Glutamatergic neuron (in vitro differentiated cells): ENCODE measurements around the gene ABHD1. TPM values are rescaled to one million over a fixed set of nuclear protein-coding genes. Genes with fewer than 3 reads are reported as not detected.

Source experiments
- DNase-seq: peaks from one replicate; pipeline ENCODE4 v3.0.0; 2022
- H3K27ac Mint-ChIP-seq: one replicate; pipeline ENCODE4 v1.8.0; 2020; ENCODE audit warnings: mild to moderate bottlenecking, mixed read lengths, inconsistent platforms; ENCODE audit not compliant: unreplicated experiment
- H3K27me3 Mint-ChIP-seq: one replicate; pipeline ENCODE4 v1.8.0; 2020; ENCODE audit warnings: mild to moderate bottlenecking, moderate library complexity, mixed read lengths, inconsistent platforms; ENCODE audit not compliant: unreplicated experiment
- H3K36me3 Mint-ChIP-seq: one replicate; pipeline ENCODE4 v1.8.0; 2020; ENCODE audit warnings: mild to moderate bottlenecking, mixed read lengths, inconsistent platforms; ENCODE audit not compliant: unreplicated experiment
- H3K4me1 Mint-ChIP-seq: one replicate; pipeline ENCODE4 v1.8.0; 2020; ENCODE audit warnings: mild to moderate bottlenecking, low read depth, mixed read lengths, inconsistent platforms; ENCODE audit not compliant: unreplicated experiment
- H3K4me3 Mint-ChIP-seq: one replicate; pipeline ENCODE4 v1.8.0; 2020; ENCODE audit warnings: mild to moderate bottlenecking, mixed read lengths, inconsistent platforms; ENCODE audit not compliant: unreplicated experiment
- H3K9me3 Mint-ChIP-seq: one replicate; pipeline ENCODE4 v1.8.0; 2020; ENCODE audit warnings: mild to moderate bottlenecking, moderate library complexity, mixed read lengths, inconsistent platforms; ENCODE audit not compliant: unreplicated experiment
- total RNA-seq: library from RNA; stranded (reverse); fragmentation: NEBNext Ultra II Directional; extraction: Animal tissue kit (Norgen Biotek cat#: 25700); gene quantifications from one replicate; pipeline ENCODE4 v1.2.1, GENCODE V29; 2021; ENCODE audit not compliant: unreplicated experiment
- TF ChIP-seq, protein P1 (sequence below): fragments of 200-600 bp; sonication (generic); IDR thresholded peaks from one replicate; pipeline ENCODE4 v1.5.0; 2021; ENCODE audit not compliant: partially characterized antibody, unreplicated experiment

The ABHD1 gene
- total RNA-seq, 1 donor from 2014 or later, result not detected

GRCh38 chr2:27092696-27093429 is 30.8 kb upstream of the ABHD1 start:
- Mint-ChIP-seq H3K4me1 (peaks cover 4% of the 10 kb centered on the region), H3K4me3 (no peak overlapping the region), H3K9me3 (peaks cover 2% of the 10 kb centered on the region), H3K36me3 (no peaks in the 10 kb centered on the region), H3K27me3 (peaks cover 3% of the 10 kb centered on the region), H3K27ac (no peak overlapping the region)
- TF ChIP-seq, protein P1, sequence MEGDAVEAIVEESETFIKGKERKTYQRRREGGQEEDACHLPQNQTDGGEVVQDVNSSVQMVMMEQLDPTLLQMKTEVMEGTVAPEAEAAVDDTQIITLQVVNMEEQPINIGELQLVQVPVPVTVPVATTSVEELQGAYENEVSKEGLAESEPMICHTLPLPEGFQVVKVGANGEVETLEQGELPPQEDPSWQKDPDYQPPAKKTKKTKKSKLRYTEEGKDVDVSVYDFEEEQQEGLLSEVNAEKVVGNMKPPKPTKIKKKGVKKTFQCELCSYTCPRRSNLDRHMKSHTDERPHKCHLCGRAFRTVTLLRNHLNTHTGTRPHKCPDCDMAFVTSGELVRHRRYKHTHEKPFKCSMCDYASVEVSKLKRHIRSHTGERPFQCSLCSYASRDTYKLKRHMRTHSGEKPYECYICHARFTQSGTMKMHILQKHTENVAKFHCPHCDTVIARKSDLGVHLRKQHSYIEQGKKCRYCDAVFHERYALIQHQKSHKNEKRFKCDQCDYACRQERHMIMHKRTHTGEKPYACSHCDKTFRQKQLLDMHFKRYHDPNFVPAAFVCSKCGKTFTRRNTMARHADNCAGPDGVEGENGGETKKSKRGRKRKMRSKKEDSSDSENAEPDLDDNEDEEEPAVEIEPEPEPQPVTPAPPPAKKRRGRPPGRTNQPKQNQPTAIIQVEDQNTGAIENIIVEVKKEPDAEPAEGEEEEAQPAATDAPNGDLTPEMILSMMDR, result no peak
- no peak for DNase-seq

DNA sequence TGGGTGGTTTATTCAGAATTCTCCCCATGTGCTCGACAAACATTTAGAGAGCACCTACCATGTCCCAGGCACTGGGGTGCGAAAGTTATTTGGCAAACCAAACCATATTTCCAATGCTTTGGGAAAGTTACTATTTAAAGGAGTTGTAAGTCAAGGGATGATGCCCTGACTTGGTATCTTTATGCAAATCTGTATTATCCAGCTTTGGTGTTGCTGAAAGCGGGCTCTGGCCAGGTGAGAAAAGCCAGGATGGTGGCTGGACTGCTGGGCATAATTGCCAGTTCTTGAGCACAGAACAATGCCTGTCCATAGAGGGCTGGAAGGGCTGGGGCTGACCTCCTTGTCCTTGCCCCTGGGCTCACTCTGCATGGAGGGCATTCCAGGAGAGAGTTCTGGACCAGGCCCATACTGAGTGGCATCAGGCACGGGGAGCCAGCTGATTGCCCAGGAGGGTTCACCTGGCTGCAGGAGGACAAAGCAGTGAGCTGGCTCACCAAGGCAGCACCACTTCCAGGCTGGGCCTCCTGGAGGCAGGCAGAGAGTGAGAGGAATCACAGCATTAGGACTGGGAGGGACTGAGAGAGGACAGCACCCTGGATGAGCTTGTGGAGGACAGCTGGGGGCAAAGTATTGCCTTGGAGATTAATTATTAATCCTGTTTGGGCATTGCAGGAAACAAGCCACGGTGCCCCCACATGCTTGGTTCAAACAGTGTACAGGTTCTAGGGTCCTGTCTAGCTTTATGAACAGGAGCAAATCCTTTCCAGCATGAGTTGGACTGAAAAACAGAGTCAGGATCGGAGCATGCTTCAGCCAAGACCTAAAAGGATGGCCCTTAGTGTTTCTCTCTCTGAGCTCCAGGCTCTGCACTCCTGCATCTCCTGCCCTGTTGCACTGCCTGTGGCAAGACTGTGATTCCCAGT is 29.9 kb upstream of the ABHD1 start:
- peaks cover 4% of the 10 kb centered on the region for H3K4me1 Mint-ChIP-seq
- no peak for DNase-seq
- H3K9me3 Mint-ChIP-seq, result peaks cover 2% of the 10 kb centered on the region
- H3K27ac Mint-ChIP-seq, result no peak overlapping the region
- TF ChIP-seq, protein P1, result no peak
- H3K4me3 Mint-ChIP-seq, result no peak overlapping the region
- peaks cover 3% of the 10 kb centered on the region for H3K27me3 Mint-ChIP-seq
- no peaks in the 10 kb centered on the region for H3K36me3 Mint-ChIP-seq

- no peaks in the 10 kb centered on the region for H3K36me3 Mint-ChIP-seq
- DNase-seq, result no peak
- peaks cover 6% of the 10 kb centered on the region for H3K27me3 Mint-ChIP-seq
- peaks cover 3% of the 10 kb centered on the region for H3K9me3 Mint-ChIP-seq
- TF ChIP-seq, protein P1, result no peak
- H3K27ac Mint-ChIP-seq, result no peak overlapping the region
- peaks cover 7% of the 10 kb centered on the region for H3K4me1 Mint-ChIP-seq
- no peak overlapping the region for H3K4me3 Mint-ChIP-seq
Observed at GRCh38 chr2:27094353-27094984, 29.1 kb upstream of the ABHD1 start.

DNA sequence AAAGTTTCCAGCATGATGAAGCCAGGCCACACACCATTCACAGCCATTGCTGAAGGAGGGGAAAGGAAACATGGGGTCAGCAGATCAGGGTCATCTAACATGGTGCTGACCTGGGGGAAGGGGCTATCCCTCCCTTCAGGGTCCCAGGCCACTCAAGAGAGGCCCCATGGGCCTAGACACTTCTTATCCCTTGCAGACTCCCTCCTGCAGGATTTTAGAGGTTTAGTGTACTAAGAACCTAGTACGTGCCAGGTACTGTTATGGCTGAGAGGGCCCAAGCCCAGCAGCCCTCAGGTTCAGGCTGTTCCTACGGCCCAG is 28.2 kb upstream of the ABHD1 start:
- H3K9me3 Mint-ChIP-seq, result peaks cover 6% of the 10 kb centered on the region
- DNase-seq, result no peak
- TF ChIP-seq, protein P1, result no peak
- peaks cover 6% of the 10 kb centered on the region for H3K27me3 Mint-ChIP-seq
- no peak overlapping the region for H3K4me3 Mint-ChIP-seq
- H3K27ac Mint-ChIP-seq, result no peak overlapping the region
- H3K4me1 Mint-ChIP-seq, result peaks cover 7% of the 10 kb centered on the region
- no peaks in the 10 kb centered on the region for H3K36me3 Mint-ChIP-seq
